ENCODE measurements around the gene ARHGAP26.

The ARHGAP26 gene

GRCh38 chr5:143222287-143223231 is 452.4 kb downstream of the ARHGAP26 start:
- H3K4me3 ChIP-seq (replicated peaks; ENCODE audit: low read depth, low read length), result no peak overlapping the region
- no peak for TF ChIP-seq CTCF (IDR thresholded peaks at IDR 0.05; ENCODE audit: low read depth, low read length, missing control alignments)
- DNase-seq (ENCODE audit: extremely low read depth, low read depth), result no peak

- TF ChIP-seq CTCF (IDR thresholded peaks at IDR 0.05; ENCODE audit: low read depth, low read length, missing control alignments), result no peak
- H3K4me3 ChIP-seq (replicated peaks; ENCODE audit: low read depth, low read length), result no peak overlapping the region
- no peak for DNase-seq (ENCODE audit: extremely low read depth, low read depth)
Measured at GRCh38 chr5:143224672-143225071, 454.5 kb downstream of the ARHGAP26 start.

- no peak for DNase-seq (ENCODE audit: extremely low read depth, low read depth)
- no peak for TF ChIP-seq CTCF (IDR thresholded peaks at IDR 0.05; ENCODE audit: low read depth, low read length, missing control alignments)
- H3K4me3 ChIP-seq (replicated peaks; ENCODE audit: low read depth, low read length), result no peak overlapping the region
Measured at GRCh38 chr5:143225511-143225910, 455.3 kb downstream of the ARHGAP26 start.

GRCh38 chr5:143226361-143226760 is 456.2 kb downstream of the ARHGAP26 start:
- TF ChIP-seq CTCF (IDR thresholded peaks at IDR 0.05; ENCODE audit: low read depth, low read length, missing control alignments), result no peak
- DNase-seq (ENCODE audit: extremely low read depth, low read depth), result no peak
- H3K4me3 ChIP-seq (replicated peaks; ENCODE audit: low read depth, low read length), result no peak overlapping the region

GRCh38 chr5:143226872-143227271 is 456.7 kb downstream of the ARHGAP26 start:
- no peak overlapping the region for H3K4me3 ChIP-seq (replicated peaks; ENCODE audit: low read depth, low read length)
- DNase-seq (ENCODE audit: extremely low read depth, low read depth), result no peak
- no peak for TF ChIP-seq CTCF (IDR thresholded peaks at IDR 0.05; ENCODE audit: low read depth, low read length, missing control alignments)

- no peak for TF ChIP-seq CTCF (IDR thresholded peaks at IDR 0.05; ENCODE audit: low read depth, low read length, missing control alignments)
- DNase-seq (ENCODE audit: extremely low read depth, low read depth), result no peak
- no peak overlapping the region for H3K4me3 ChIP-seq (replicated peaks; ENCODE audit: low read depth, low read length)
Measured at GRCh38 chr5:143227301-143227700, 457.1 kb downstream of the ARHGAP26 start.

Measured in HFF-Myc (cell line).